WTC11 (cell line): ENCODE measurements around the gene TRMT112. TPM values are rescaled to one million over a fixed set of nuclear protein-coding genes. Genes with fewer than 3 reads are reported as not detected.
A peak's percentile ranks its signal among the peaks of the same experiment; 100 is the strongest.

Experiments
- ATAC-seq: fragments of 200-7000 bp; cut with Tn5 transposase; 2 replicates; pipeline ENCODE4 v1.10.0; 2021; ENCODE audit warnings: mild to moderate bottlenecking, moderate library complexity
- CTCF ChIA-PET: fragments of 300-600 bp; sonication (Branson Sonifier 250); formaldehyde crosslinking; loops from one replicate; lab custom pipeline; 2021; ENCODE audit warnings: antibody characterized with exemption; lab: Charles Lee
- POLR2A ChIA-PET: fragments of 350-600 bp; sonication (Branson Sonifier 250); formaldehyde crosslinking; loops from one replicate; lab custom pipeline; 2021; ENCODE audit warnings: antibody characterized with exemption; lab: Charles Lee
- DNase-seq: peaks from one replicate; pipeline ENCODE4 v3.0.0; 2021; ENCODE audit warnings: low spot score
- H3K27ac Mint-ChIP-seq: 2 replicates; pipeline ENCODE4 v1.8.0; 2021; ENCODE audit warnings: mixed read lengths
- H3K27me3 Mint-ChIP-seq: 2 replicates; pipeline ENCODE4 v1.8.0; 2021; ENCODE audit warnings: low read depth, mild to moderate bottlenecking, moderate library complexity, mixed read lengths
- H3K36me3 Mint-ChIP-seq: 2 replicates; pipeline ENCODE4 v1.8.0; 2021; ENCODE audit warnings: mixed read lengths
- H3K4me1 Mint-ChIP-seq: 2 replicates; pipeline ENCODE4 v1.8.0; 2022; ENCODE audit warnings: mixed read lengths
- H3K4me3 Mint-ChIP-seq: 2 replicates; pipeline ENCODE4 v1.8.0; 2021; ENCODE audit warnings: mild to moderate bottlenecking, moderate library complexity, mixed read lengths
- H3K9me3 Mint-ChIP-seq: 2 replicates; pipeline ENCODE4 v1.8.0; 2021; ENCODE audit warnings: mixed read lengths
- CREB1 ChIP-seq: sonication (generic); formaldehyde crosslinking; IDR thresholded peaks from 2 replicates; pipeline ENCODE4 v1.8.0; 2023; ENCODE audit warnings: mild to moderate bottlenecking, missing genetic modification reagents
- ELF4 ChIP-seq: sonication (generic); formaldehyde crosslinking; IDR thresholded peaks from 2 replicates; pipeline ENCODE4 v1.8.1; 2022; ENCODE audit warnings: low read depth, mild to moderate bottlenecking, moderate library complexity, missing genetic modification reagents
- HMGA2 ChIP-seq: fragments of 250-450 bp; sonication (Bioruptor Pico); IDR thresholded peaks from 2 replicates; pipeline ENCODE4 v1.4.0; 2021; ENCODE audit warnings: mild to moderate bottlenecking, moderate library complexity
- MXD4 ChIP-seq: fragments of 250-450 bp; sonication (Bioruptor Pico); IDR thresholded peaks from 2 replicates; pipeline ENCODE4 v1.8.0; 2021; ENCODE audit warnings: mild to moderate bottlenecking, moderate library complexity, borderline replicate concordance
- MYBL2 ChIP-seq: sonication (generic); formaldehyde crosslinking; IDR thresholded peaks from 2 replicates; pipeline ENCODE4 v1.8.1; 2023; ENCODE audit warnings: mild to moderate bottlenecking, moderate library complexity, missing genetic modification reagents
- SOX15 ChIP-seq: fragments of 250-450 bp; sonication (Bioruptor Pico); IDR thresholded peaks from 2 replicates; pipeline ENCODE4 v1.9.0; 2021; ENCODE audit warnings: mild to moderate bottlenecking
- ZNF121 ChIP-seq: sonication (generic); formaldehyde crosslinking; IDR thresholded peaks from 2 replicates; pipeline ENCODE4 v1.8.0; 2023; ENCODE audit warnings: missing genetic modification reagents
- ZNF219 ChIP-seq: sonication (generic); formaldehyde crosslinking; IDR thresholded peaks from 2 replicates; pipeline ENCODE4 v1.8.0; 2023; ENCODE audit warnings: missing genetic modification reagents, mild to moderate bottlenecking, borderline replicate concordance
- total RNA-seq: library from RNA; stranded (reverse); gene quantifications from 3 replicates; pipeline ENCODE4 v1.2.3, GENCODE V29; 2021
- TF ChIP-seq, protein P1 (sequence below): fragments of 250-450 bp; sonication (Bioruptor Pico); IDR thresholded peaks from 2 replicates; pipeline ENCODE4 v1.9.0; 2021; ENCODE audit warnings: mild to moderate bottlenecking
- TF ChIP-seq, protein P2 (sequence below): sonication (generic); formaldehyde crosslinking; IDR thresholded peaks from 2 replicates; pipeline ENCODE4 v1.8.1; 2023; ENCODE audit warnings: mild to moderate bottlenecking, missing genetic modification reagents
- TF ChIP-seq, protein P3 (sequence below): sonication (generic); formaldehyde crosslinking; IDR thresholded peaks from 2 replicates; pipeline ENCODE4 v1.8.1; 2023; ENCODE audit warnings: mild to moderate bottlenecking, missing genetic modification reagents, borderline replicate concordance
- TF ChIP-seq, protein P4 (sequence below): sonication (generic); formaldehyde crosslinking; IDR thresholded peaks from 2 replicates; pipeline ENCODE4 v1.8.1; 2023; ENCODE audit warnings: mild to moderate bottlenecking, missing genetic modification reagents, moderate library complexity
- TF ChIP-seq, protein P5 (sequence below): sonication (generic); formaldehyde crosslinking; IDR thresholded peaks from 2 replicates; pipeline ENCODE4 v1.8.1; 2022; ENCODE audit warnings: mild to moderate bottlenecking, missing genetic modification reagents, moderate library complexity, borderline replicate concordance
- TF ChIP-seq, protein P6 (sequence below): fragments of 250-450 bp; sonication (Bioruptor Pico); IDR thresholded peaks from 2 replicates; pipeline ENCODE4 v1.9.0; 2021; ENCODE audit warnings: mild to moderate bottlenecking, borderline replicate concordance
- TF ChIP-seq, protein P7 (sequence below): sonication (generic); formaldehyde crosslinking; IDR thresholded peaks from 2 replicates; pipeline ENCODE4 v1.8.0; 2023; ENCODE audit warnings: missing genetic modification reagents, mild to moderate bottlenecking, borderline replicate concordance

TRMT112 gene
- total RNA-seq, 1 experiment from 2014 or later: 285 TPM

DNA sequence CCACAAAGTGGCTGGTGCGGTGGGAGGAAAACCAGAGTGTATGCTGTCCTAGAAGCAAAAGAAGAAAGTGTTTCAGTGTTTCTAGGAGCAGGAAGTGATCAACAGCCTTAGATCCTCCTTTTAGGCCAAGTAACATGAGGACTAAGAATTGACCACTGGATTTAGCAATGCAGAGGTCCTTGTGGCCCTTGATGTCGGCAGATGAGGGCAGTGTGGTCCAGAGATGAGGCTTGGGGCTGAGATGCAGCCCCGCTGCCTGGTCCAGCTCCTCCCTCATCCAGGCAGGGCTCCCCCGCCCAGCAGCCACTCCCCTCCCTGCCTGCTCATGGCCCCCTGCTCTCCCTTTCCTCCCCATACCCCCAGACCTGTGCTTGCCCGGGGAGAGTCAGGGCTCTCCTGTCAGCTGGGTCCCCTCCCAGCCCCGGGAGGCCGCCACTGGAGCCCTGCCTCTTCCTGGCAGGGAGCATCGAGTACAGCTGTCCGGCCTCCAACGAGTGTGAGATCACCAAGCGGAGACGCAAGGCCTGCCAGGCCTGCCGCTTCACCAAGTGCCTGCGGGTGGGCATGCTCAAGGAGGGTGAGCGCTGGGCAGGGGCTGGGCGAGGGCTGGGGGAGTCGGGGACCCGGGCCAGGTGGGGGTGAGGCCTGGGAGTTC lies 3.7 kb downstream of the TRMT112 start (continued):
- no peak for TF ChIP-seq ZNF121 (CRISPR knock-in tag)
- TF ChIP-seq, protein P1, sequence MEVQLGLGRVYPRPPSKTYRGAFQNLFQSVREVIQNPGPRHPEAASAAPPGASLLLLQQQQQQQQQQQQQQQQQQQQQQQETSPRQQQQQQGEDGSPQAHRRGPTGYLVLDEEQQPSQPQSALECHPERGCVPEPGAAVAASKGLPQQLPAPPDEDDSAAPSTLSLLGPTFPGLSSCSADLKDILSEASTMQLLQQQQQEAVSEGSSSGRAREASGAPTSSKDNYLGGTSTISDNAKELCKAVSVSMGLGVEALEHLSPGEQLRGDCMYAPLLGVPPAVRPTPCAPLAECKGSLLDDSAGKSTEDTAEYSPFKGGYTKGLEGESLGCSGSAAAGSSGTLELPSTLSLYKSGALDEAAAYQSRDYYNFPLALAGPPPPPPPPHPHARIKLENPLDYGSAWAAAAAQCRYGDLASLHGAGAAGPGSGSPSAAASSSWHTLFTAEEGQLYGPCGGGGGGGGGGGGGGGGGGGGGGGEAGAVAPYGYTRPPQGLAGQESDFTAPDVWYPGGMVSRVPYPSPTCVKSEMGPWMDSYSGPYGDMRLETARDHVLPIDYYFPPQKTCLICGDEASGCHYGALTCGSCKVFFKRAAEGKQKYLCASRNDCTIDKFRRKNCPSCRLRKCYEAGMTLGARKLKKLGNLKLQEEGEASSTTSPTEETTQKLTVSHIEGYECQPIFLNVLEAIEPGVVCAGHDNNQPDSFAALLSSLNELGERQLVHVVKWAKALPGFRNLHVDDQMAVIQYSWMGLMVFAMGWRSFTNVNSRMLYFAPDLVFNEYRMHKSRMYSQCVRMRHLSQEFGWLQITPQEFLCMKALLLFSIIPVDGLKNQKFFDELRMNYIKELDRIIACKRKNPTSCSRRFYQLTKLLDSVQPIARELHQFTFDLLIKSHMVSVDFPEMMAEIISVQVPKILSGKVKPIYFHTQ (CRISPR knock-in tag): no peak
- TF ChIP-seq, protein P2, sequence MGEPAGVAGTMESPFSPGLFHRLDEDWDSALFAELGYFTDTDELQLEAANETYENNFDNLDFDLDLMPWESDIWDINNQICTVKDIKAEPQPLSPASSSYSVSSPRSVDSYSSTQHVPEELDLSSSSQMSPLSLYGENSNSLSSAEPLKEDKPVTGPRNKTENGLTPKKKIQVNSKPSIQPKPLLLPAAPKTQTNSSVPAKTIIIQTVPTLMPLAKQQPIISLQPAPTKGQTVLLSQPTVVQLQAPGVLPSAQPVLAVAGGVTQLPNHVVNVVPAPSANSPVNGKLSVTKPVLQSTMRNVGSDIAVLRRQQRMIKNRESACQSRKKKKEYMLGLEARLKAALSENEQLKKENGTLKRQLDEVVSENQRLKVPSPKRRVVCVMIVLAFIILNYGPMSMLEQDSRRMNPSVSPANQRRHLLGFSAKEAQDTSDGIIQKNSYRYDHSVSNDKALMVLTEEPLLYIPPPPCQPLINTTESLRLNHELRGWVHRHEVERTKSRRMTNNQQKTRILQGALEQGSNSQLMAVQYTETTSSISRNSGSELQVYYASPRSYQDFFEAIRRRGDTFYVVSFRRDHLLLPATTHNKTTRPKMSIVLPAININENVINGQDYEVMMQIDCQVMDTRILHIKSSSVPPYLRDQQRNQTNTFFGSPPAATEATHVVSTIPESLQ (CRISPR knock-in tag): no peak
- no peak for TF ChIP-seq MYBL2
- TF ChIP-seq ELF4 (CRISPR knock-in tag): no peak
- TF ChIP-seq, protein P3, sequence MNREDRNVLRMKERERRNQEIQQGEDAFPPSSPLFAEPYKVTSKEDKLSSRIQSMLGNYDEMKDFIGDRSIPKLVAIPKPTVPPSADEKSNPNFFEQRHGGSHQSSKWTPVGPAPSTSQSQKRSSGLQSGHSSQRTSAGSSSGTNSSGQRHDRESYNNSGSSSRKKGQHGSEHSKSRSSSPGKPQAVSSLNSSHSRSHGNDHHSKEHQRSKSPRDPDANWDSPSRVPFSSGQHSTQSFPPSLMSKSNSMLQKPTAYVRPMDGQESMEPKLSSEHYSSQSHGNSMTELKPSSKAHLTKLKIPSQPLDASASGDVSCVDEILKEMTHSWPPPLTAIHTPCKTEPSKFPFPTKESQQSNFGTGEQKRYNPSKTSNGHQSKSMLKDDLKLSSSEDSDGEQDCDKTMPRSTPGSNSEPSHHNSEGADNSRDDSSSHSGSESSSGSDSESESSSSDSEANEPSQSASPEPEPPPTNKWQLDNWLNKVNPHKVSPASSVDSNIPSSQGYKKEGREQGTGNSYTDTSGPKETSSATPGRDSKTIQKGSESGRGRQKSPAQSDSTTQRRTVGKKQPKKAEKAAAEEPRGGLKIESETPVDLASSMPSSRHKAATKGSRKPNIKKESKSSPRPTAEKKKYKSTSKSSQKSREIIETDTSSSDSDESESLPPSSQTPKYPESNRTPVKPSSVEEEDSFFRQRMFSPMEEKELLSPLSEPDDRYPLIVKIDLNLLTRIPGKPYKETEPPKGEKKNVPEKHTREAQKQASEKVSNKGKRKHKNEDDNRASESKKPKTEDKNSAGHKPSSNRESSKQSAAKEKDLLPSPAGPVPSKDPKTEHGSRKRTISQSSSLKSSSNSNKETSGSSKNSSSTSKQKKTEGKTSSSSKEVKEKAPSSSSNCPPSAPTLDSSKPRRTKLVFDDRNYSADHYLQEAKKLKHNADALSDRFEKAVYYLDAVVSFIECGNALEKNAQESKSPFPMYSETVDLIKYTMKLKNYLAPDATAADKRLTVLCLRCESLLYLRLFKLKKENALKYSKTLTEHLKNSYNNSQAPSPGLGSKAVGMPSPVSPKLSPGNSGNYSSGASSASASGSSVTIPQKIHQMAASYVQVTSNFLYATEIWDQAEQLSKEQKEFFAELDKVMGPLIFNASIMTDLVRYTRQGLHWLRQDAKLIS (CRISPR knock-in tag): no peak
- TF ChIP-seq, all 79 proteins: peak for 0

DNA sequence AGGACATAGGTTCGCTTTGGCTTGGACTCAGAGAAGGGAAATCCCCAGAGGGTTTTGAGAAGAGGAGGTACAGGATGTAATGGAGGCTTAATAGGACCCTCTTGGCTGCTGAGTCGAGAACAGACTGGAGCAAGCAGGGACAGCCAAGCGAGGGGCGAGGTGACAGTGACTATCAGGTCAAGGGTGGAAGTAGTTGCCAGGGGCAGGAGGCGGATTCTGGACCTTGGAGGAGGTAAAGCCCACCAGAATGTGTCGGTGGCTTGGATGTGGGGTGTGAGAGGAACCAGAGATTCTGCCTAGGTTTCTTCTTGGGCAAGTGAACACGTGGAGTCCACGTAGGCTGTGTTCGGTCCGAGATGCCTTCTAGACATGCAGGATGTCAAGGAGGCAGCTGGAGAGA lies 4.4 kb downstream of the TRMT112 start:
- H3K9me3 Mint-ChIP-seq: no peaks in the 10 kb centered on the region
- ATAC-seq (no peak), DNase-seq (no peak)
- POLR2A ChIA-PET: no interaction called here
- peaks cover 10% of the 10 kb centered on the region for H3K4me1 Mint-ChIP-seq
- peak overlapping the region; percentile 91 for H3K27ac Mint-ChIP-seq
- peaks cover 15% of the 10 kb centered on the region for H3K36me3 Mint-ChIP-seq
- H3K27me3 Mint-ChIP-seq: no peaks in the 10 kb centered on the region
- CTCF ChIA-PET: interaction anchor here (1.0 to 4.9 kb wide), 2 partner anchors 11 to 43 kb away, joined by 4 to 37 read pairs; no protein-coding TSS in a partner anchor
- H3K4me3 Mint-ChIP-seq: no peak overlapping the region
- TF ChIP-seq, protein P4, sequence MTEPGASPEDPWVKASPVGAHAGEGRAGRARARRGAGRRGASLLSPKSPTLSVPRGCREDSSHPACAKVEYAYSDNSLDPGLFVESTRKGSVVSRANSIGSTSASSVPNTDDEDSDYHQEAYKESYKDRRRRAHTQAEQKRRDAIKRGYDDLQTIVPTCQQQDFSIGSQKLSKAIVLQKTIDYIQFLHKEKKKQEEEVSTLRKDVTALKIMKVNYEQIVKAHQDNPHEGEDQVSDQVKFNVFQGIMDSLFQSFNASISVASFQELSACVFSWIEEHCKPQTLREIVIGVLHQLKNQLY (CRISPR knock-in tag): no peak
- TF ChIP-seq CREB1 (CRISPR knock-in tag): no peak
- TF ChIP-seq, protein P5, sequence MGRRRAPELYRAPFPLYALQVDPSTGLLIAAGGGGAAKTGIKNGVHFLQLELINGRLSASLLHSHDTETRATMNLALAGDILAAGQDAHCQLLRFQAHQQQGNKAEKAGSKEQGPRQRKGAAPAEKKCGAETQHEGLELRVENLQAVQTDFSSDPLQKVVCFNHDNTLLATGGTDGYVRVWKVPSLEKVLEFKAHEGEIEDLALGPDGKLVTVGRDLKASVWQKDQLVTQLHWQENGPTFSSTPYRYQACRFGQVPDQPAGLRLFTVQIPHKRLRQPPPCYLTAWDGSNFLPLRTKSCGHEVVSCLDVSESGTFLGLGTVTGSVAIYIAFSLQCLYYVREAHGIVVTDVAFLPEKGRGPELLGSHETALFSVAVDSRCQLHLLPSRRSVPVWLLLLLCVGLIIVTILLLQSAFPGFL: no peak
- TF ChIP-seq, protein P6, sequence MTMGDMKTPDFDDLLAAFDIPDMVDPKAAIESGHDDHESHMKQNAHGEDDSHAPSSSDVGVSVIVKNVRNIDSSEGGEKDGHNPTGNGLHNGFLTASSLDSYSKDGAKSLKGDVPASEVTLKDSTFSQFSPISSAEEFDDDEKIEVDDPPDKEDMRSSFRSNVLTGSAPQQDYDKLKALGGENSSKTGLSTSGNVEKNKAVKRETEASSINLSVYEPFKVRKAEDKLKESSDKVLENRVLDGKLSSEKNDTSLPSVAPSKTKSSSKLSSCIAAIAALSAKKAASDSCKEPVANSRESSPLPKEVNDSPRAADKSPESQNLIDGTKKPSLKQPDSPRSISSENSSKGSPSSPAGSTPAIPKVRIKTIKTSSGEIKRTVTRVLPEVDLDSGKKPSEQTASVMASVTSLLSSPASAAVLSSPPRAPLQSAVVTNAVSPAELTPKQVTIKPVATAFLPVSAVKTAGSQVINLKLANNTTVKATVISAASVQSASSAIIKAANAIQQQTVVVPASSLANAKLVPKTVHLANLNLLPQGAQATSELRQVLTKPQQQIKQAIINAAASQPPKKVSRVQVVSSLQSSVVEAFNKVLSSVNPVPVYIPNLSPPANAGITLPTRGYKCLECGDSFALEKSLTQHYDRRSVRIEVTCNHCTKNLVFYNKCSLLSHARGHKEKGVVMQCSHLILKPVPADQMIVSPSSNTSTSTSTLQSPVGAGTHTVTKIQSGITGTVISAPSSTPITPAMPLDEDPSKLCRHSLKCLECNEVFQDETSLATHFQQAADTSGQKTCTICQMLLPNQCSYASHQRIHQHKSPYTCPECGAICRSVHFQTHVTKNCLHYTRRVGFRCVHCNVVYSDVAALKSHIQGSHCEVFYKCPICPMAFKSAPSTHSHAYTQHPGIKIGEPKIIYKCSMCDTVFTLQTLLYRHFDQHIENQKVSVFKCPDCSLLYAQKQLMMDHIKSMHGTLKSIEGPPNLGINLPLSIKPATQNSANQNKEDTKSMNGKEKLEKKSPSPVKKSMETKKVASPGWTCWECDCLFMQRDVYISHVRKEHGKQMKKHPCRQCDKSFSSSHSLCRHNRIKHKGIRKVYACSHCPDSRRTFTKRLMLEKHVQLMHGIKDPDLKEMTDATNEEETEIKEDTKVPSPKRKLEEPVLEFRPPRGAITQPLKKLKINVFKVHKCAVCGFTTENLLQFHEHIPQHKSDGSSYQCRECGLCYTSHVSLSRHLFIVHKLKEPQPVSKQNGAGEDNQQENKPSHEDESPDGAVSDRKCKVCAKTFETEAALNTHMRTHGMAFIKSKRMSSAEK (CRISPR knock-in tag): no peak
- no peak for TF ChIP-seq HMGA2 (CRISPR knock-in tag)
- TF ChIP-seq, protein P7, sequence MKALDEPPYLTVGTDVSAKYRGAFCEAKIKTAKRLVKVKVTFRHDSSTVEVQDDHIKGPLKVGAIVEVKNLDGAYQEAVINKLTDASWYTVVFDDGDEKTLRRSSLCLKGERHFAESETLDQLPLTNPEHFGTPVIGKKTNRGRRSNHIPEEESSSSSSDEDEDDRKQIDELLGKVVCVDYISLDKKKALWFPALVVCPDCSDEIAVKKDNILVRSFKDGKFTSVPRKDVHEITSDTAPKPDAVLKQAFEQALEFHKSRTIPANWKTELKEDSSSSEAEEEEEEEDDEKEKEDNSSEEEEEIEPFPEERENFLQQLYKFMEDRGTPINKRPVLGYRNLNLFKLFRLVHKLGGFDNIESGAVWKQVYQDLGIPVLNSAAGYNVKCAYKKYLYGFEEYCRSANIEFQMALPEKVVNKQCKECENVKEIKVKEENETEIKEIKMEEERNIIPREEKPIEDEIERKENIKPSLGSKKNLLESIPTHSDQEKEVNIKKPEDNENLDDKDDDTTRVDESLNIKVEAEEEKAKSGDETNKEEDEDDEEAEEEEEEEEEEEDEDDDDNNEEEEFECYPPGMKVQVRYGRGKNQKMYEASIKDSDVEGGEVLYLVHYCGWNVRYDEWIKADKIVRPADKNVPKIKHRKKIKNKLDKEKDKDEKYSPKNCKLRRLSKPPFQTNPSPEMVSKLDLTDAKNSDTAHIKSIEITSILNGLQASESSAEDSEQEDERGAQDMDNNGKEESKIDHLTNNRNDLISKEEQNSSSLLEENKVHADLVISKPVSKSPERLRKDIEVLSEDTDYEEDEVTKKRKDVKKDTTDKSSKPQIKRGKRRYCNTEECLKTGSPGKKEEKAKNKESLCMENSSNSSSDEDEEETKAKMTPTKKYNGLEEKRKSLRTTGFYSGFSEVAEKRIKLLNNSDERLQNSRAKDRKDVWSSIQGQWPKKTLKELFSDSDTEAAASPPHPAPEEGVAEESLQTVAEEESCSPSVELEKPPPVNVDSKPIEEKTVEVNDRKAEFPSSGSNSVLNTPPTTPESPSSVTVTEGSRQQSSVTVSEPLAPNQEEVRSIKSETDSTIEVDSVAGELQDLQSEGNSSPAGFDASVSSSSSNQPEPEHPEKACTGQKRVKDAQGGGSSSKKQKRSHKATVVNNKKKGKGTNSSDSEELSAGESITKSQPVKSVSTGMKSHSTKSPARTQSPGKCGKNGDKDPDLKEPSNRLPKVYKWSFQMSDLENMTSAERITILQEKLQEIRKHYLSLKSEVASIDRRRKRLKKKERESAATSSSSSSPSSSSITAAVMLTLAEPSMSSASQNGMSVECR: no peak
- no peak for TF ChIP-seq SOX15
- TF ChIP-seq ZNF219 (CRISPR knock-in tag): no peak
- TF ChIP-seq MXD4: no peak
